HEK293T (cell line): ENCODE measurements around the gene TMSB4X.

Experiments
- ARNT ChIP-seq: fragments of 450-650 bp; IDR thresholded peaks from 2 replicates; pipeline ENCODE4 v1.6.1; 2017; ENCODE audit warnings: mild to moderate bottlenecking
- BHLHE40 ChIP-seq: fragments of 450-650 bp; IDR thresholded peaks from 2 replicates; pipeline ENCODE4 v1.6.1; 2016; ENCODE audit warnings: mild to moderate bottlenecking, moderate library complexity, borderline replicate concordance
- ELF4 ChIP-seq: fragments of 450-650 bp; IDR thresholded peaks from 2 replicates; pipeline ENCODE4 v1.6.1; 2017; ENCODE audit warnings: antibody characterized with exemption
- HDGF ChIP-seq: fragments of 450-650 bp; IDR thresholded peaks from 2 replicates; pipeline ENCODE4 v1.6.1; 2017; ENCODE audit warnings: antibody characterized with exemption, borderline replicate concordance
- L3MBTL2 ChIP-seq: fragments of 450-650 bp; conservative IDR thresholded peaks from 2 replicates; pipeline ENCODE4 v1.6.1; 2016; ENCODE audit warnings: mild to moderate bottlenecking
- NFRKB ChIP-seq: fragments of 450-650 bp; IDR thresholded peaks from 2 replicates; pipeline ENCODE4 v1.6.1; 2016; ENCODE audit warnings: mild to moderate bottlenecking, moderate library complexity
- SP1 ChIP-seq: fragments of 450-650 bp; IDR thresholded peaks from 2 replicates; pipeline ENCODE4 v1.6.1; 2017
- SUZ12 ChIP-seq: fragments of 450-650 bp; IDR thresholded peaks from 2 replicates; pipeline ENCODE4 v1.6.1; 2016; ENCODE audit warnings: mild to moderate bottlenecking

GRCh38 chrX:12946406-12946805 is 28.5 kb upstream of the TMSB4X start:
- TF ChIP-seq HDGF: no peak
- no peak for TF ChIP-seq SP1
- TF ChIP-seq ARNT: no peak
- TF ChIP-seq NFRKB: no peak
- no peak for TF ChIP-seq L3MBTL2
- no peak for TF ChIP-seq ELF4
- TF ChIP-seq BHLHE40: no peak
- TF ChIP-seq SUZ12: no peak
